SW 1271 (cell line): ENCODE measurements around the gene IKZF4.
A peak's percentile ranks its signal among the peaks of the same experiment; 100 is the strongest.
"Not testable (repeated sequence)": the region's sequence is repeated elsewhere in the genome, so short reads cannot be mapped to it uniquely, and the experiment has no call there.

Experiments
- DNase-seq, 2 experiments: peaks; one replicate each; lab custom pipeline; 2025; lab: John Stamatoyannopoulos, UW

The IKZF4 gene

GRCh38 chr12:56040151-56040550, 19.3 kb downstream of the IKZF4 start:
- no peak for DNase-seq

- no peak for DNase-seq
Observed at GRCh38 chr12:56040963-56041551, 20.2 kb downstream of the IKZF4 start.

- DNase-seq, result peak; percentile 98 to 99
Observed at GRCh38 chr12:56041552-56042429, 20.9 kb downstream of the IKZF4 start, which contains the start of gene RPS26. TSS of gene RPS26 (plus strand) at chr12:56041918. CDS start at chr12:56042167, 249 bp downstream.

GRCh38 chr12:56042430-56042813, 21.6 kb downstream of the IKZF4 start:
- not testable (repeated sequence) for DNase-seq

- DNase-seq, result no peak
Observed at GRCh38 chr12:56042843-56043242, 22.0 kb downstream of the IKZF4 start.

GRCh38 chr12:56046027-56046780, 25.4 kb downstream of the IKZF4 start:
- no peak for DNase-seq

- DNase-seq, result no peak
Observed at GRCh38 chr12:56053407-56053893, 32.6 kb downstream of the IKZF4 start.

- not testable (repeated sequence) for DNase-seq
Observed at GRCh38 chr12:56059964-56060363, 39.1 kb downstream of the IKZF4 start.

GRCh38 chr12:56061982-56062381, 41.1 kb downstream of the IKZF4 start:
- DNase-seq, result no peak

GRCh38 chr12:56062996-56063395, 42.2 kb downstream of the IKZF4 start:
- DNase-seq, result no peak

- no peak for DNase-seq
Observed at GRCh38 chr12:56071648-56072047, 50.8 kb downstream of the IKZF4 start.

GRCh38 chr12:56074396-56074795, 53.6 kb downstream of the IKZF4 start:
- DNase-seq, result no peak

- DNase-seq, result not testable (repeated sequence)
Observed at GRCh38 chr12:56077966-56078365, 57.1 kb downstream of the IKZF4 start.

- no peak for DNase-seq
Observed at GRCh38 chr12:56078427-56078826, 57.6 kb downstream of the IKZF4 start.

GRCh38 chr12:56078931-56079722, 58.3 kb downstream of the IKZF4 start:
- peak; percentile 72 to 86 for DNase-seq

- DNase-seq, result peak; percentile 47 to 76
Observed at GRCh38 chr12:56079723-56080555, 59.1 kb downstream of the IKZF4 start, which contains the start of gene ERBB3. TSS of gene ERBB3 (plus strand) at chr12:56080165. CDS start at chr12:56080301, 136 bp downstream.

GRCh38 chr12:56080556-56081138, 59.8 kb downstream of the IKZF4 start:
- no peak for DNase-seq

GRCh38 chr12:56081393-56082347, 60.8 kb downstream of the IKZF4 start:
- DNase-seq, result no peak

GRCh38 chr12:56082382-56082781, 61.5 kb downstream of the IKZF4 start:
- no peak for DNase-seq
